ENCODE measurements around the gene HOOK2. TPM values are rescaled to one million over a fixed set of nuclear protein-coding genes. Genes with fewer than 3 reads are reported as not detected.
"Not testable (repeated sequence)": the region's sequence is repeated elsewhere in the genome, so short reads cannot be mapped to it uniquely, and the experiment has no call there.

The HOOK2 gene
- total and polyA plus RNA-seq, 7 experiments from 2014 or later = 4.0 to 37.5 (median 20.1) TPM

GRCh38 chr19:12726988-12727316, 48.4 kb downstream of the HOOK2 start:
- peaks cover 8 to 43% (median 12%) of the 10 kb centered on the region in 3 experiments for H3K36me3 ChIP-seq (ENCODE audit: control insufficient read depth in 2 of 3, insufficient read depth in 3 of 3, low read length in 3 of 3)
- DNase-seq (no peak), ATAC-seq (no peak)
- Mint-ChIP-seq H3K4me1 (peaks cover 16 to 40% (median 33%) of the 10 kb centered on the region in 7 donors), H3K9me3 (peaks cover 0 to 1% (median 0%) of the 10 kb centered on the region in 11 donors), H3K36me3 (peaks cover 0 to 18% (median 11%) of the 10 kb centered on the region in 5 donors), H3K27me3 (peaks cover 0 to 2% (median 0%) of the 10 kb centered on the region in 5 donors), H3K4me3 (no peak overlapping the region), H3K27ac (peak overlapping the region in 1 of 9 donors; percentile 71)
- no peaks in the 10 kb centered on the region for H3K9me3 ChIP-seq (ENCODE audit: control insufficient read depth in 2 of 3, low read length in 3 of 3)
- peaks cover 3 to 12% of the 10 kb centered on the region in 2 donors for H3K4me1 ChIP-seq (ENCODE audit: control insufficient read depth in 2 of 2, insufficient read depth in 2 of 2, low read length in 2 of 2)
- intact Hi-C loops (cut with micrococcal nuclease) = no loop called here
- H3K27me3 ChIP-seq (ENCODE audit: control insufficient read depth in 2 of 2, insufficient read depth in 2 of 2, low read length in 2 of 2) = no peaks in the 10 kb centered on the region
- no peak overlapping the region for H3K4me3 ChIP-seq (ENCODE audit: low read length)
- ChIA-PET POLR2A (interaction anchor here (1.4 kb wide), 1 partner anchor 45 kb away, joined by 4 read pairs; the partner anchor contains the start of gene DHPS), CTCF (interaction anchor here (0.6 kb wide), 1 partner anchor 482 kb away, joined by 3 read pairs; no protein-coding TSS in a partner anchor)
- H3K27ac ChIP-seq (ENCODE audit: low read depth, low read length) = no peak overlapping the region

GRCh38 chr19:12725612-12726011, 49.7 kb downstream of the HOOK2 start:
- H3K27me3 Mint-ChIP-seq; H3K27ac Mint-ChIP-seq; ATAC-seq; H3K27ac ChIP-seq (ENCODE audit: low read depth, low read length); H3K27me3 ChIP-seq (ENCODE audit: control insufficient read depth in 2 of 2, insufficient read depth in 2 of 2, low read length in 2 of 2); H3K9me3 ChIP-seq (ENCODE audit: control insufficient read depth in 2 of 3, low read length in 3 of 3); H3K4me3 ChIP-seq (ENCODE audit: low read length); intact Hi-C loops (cut with micrococcal nuclease); H3K4me3 Mint-ChIP-seq; H3K9me3 Mint-ChIP-seq; DNase-seq: not testable (repeated sequence)
- Histone ChIP-seq H3K36me3 (ENCODE audit: control insufficient read depth in 2 of 3, insufficient read depth in 3 of 3, low read length in 3 of 3) (peaks cover 6 to 31% (median 12%) of the 10 kb centered on the region in 3 experiments), H3K4me1 (ENCODE audit: control insufficient read depth in 2 of 2, insufficient read depth in 2 of 2, low read length in 2 of 2) (peaks cover 9 to 11% of the 10 kb centered on the region in 2 donors)
- POLR2A ChIA-PET = interaction anchor here (0.6 to 1.4 kb wide), 2 partner anchors 10 to 12 kb away, joined by 3 to 4 read pairs; partner anchors contain the start of gene GET3
- peaks cover 24 to 44% (median 36%) of the 10 kb centered on the region in 7 donors for H3K4me1 Mint-ChIP-seq
- peaks cover 0 to 22% (median 10%) of the 10 kb centered on the region in 5 donors for H3K36me3 Mint-ChIP-seq
- CTCF ChIA-PET = interaction anchor here (0.6 kb wide), 1 partner anchor 44 kb away, joined by 4 read pairs; no protein-coding TSS in a partner anchor

DNA sequence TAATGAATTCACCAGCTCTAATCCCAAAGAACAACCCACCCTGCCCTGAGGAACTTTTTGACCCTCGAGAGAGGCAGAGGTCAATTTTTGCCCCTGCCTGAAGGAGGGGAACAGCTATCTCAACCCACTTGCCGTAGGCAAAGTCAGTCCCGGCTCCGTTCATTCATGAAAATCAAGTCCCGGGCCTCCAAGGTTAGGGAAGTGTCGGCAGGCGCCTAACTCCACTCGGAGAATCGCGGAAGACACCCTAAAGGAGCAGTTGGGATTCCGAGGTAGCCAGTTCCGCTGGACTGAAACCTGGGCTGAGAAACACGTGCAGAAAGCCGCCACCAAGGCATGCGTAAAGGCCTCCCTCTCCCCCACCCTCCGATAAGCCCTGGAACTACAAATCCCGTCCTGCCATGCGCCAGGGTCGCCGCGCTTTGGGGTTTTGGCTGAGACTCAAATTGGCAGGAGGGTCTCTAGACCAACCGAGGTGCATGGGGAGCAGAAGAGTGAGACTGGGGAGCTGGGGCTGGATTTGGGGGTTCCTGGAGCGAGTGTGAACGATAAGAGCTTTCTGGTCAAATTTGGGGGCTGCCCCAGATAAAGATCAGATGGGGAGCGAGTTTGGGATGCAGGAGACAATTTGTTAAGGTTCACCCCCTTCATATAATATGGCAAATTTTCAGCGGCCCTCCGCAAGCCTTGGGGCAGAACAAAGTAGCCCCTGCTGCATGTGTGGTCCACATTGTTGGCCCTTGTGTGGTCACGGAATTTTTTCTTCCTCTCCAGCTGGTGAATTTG, 51.5 kb downstream of the HOOK2 start, which contains the start of gene TNPO2:
Gene TNPO2, minus strand, starts transcription at position 292 of the 786 bp plus-strand sequence. CDS start 2,955 bp downstream, outside the sequence.
- Mint-ChIP-seq H3K27me3 (peaks cover 0 to 2% (median 0%) of the 10 kb centered on the region in 5 donors), H3K4me3 (peak within 1 kb of the TSS; percentile 86 to 96 (median 93)), H3K27ac (peak within 1 kb of the TSS; percentile 89 to 97 (median 95)), H3K4me1 (peaks cover 22 to 41% (median 32%) of the 10 kb centered on the region in 7 donors), H3K9me3 (peaks cover 0 to 1% (median 0%) of the 10 kb centered on the region in 11 donors), H3K36me3 (peaks cover 0 to 12% (median 0%) of the 10 kb centered on the region in 5 donors)
- Histone ChIP-seq H3K36me3 (ENCODE audit: control insufficient read depth in 2 of 3, insufficient read depth in 3 of 3, low read length in 3 of 3) (peaks cover 2 to 17% (median 4%) of the 10 kb centered on the region in 3 experiments), H3K27me3 (ENCODE audit: control insufficient read depth in 2 of 2, insufficient read depth in 2 of 2, low read length in 2 of 2) (no peaks in the 10 kb centered on the region), H3K27ac (ENCODE audit: low read depth, low read length) (peak within 1 kb of the TSS; percentile 85), H3K9me3 (ENCODE audit: control insufficient read depth in 2 of 3, low read length in 3 of 3) (no peaks in the 10 kb centered on the region), H3K4me3 (ENCODE audit: low read length) (peak within 1 kb of the TSS; percentile 91), H3K4me1 (ENCODE audit: control insufficient read depth in 2 of 2, insufficient read depth in 2 of 2, low read length in 2 of 2) (peaks cover 11 to 16% of the 10 kb centered on the region in 2 donors)
- intact Hi-C loops (cut with micrococcal nuclease) = loop anchor here (2.0 to 5.0 kb wide), 6 partner anchors 42 to 213 kb away; partner anchors contain the start of genes CALR (in 2 of the 2), DHPS (in 1 of the 2), MAN2B1 (in 1 of the 2) and WDR83 (in 1 of the 2)
- peak; percentile 39 for ATAC-seq
- DNase-seq = peak; percentile 32 to 71 (median 56)
- ChIA-PET POLR2A (interaction anchor here (0.7 to 6.0 kb wide), 10 partner anchors 10 to 208 kb away, joined by 3 to 129 read pairs (median 4); partner anchors contain the start of genes DHPS, FBXW9, GET3 and JUNB), CTCF (interaction anchor here (0.7 to 3.1 kb wide), 5 partner anchors 10 to 961 kb away, joined by 3 to 13 read pairs (median 3); partner anchors contain the start of gene TRIR)

GRCh38 chr19:12723381-12723640, 52.0 kb downstream of the HOOK2 start:
- CTCF ChIA-PET = interaction anchor here (0.7 to 3.1 kb wide), 5 partner anchors 10 to 960 kb away, joined by 3 to 13 read pairs (median 3); partner anchors contain the start of gene TRIR
- Mint-ChIP-seq H3K9me3 (peaks cover 0 to 1% (median 0%) of the 10 kb centered on the region in 11 donors), H3K27me3 (peaks cover 0 to 2% (median 0%) of the 10 kb centered on the region in 5 donors), H3K4me3 (peak overlapping the region; percentile 86 to 96 (median 93)), H3K27ac (peak overlapping the region in 8 of 9 donors; percentile 89 to 97 (median 94)), H3K36me3 (peaks cover 0 to 16% (median 0%) of the 10 kb centered on the region in 5 donors), H3K4me1 (peaks cover 20 to 43% (median 37%) of the 10 kb centered on the region in 7 donors)
- peaks cover 11 to 16% of the 10 kb centered on the region in 2 donors for H3K4me1 ChIP-seq (ENCODE audit: control insufficient read depth in 2 of 2, insufficient read depth in 2 of 2, low read length in 2 of 2)
- peaks cover 0 to 17% (median 3%) of the 10 kb centered on the region in 3 experiments for H3K36me3 ChIP-seq (ENCODE audit: control insufficient read depth in 2 of 3, insufficient read depth in 3 of 3, low read length in 3 of 3)
- no peaks in the 10 kb centered on the region for H3K27me3 ChIP-seq (ENCODE audit: control insufficient read depth in 2 of 2, insufficient read depth in 2 of 2, low read length in 2 of 2)
- ATAC-seq (no peak), DNase-seq (no peak)
- no peaks in the 10 kb centered on the region for H3K9me3 ChIP-seq (ENCODE audit: control insufficient read depth in 2 of 3, low read length in 3 of 3)
- POLR2A ChIA-PET = interaction anchor here (0.6 to 6.0 kb wide), 12 partner anchors 9 to 216 kb away, joined by 3 to 129 read pairs (median 4); partner anchors contain the start of genes DHPS, FBXW9, GET3 and JUNB
- intact Hi-C loops (cut with micrococcal nuclease) = loop anchor here (2.0 to 5.0 kb wide), 6 partner anchors 41 to 214 kb away; partner anchors contain the start of genes CALR (in 2 of the 2), DHPS (in 1 of the 2), MAN2B1 (in 1 of the 2) and WDR83 (in 1 of the 2)
- H3K27ac ChIP-seq (ENCODE audit: low read depth, low read length) = peak overlapping the region; percentile 85
- H3K4me3 ChIP-seq (ENCODE audit: low read length) = peak overlapping the region; percentile 91

- ATAC-seq (peak; percentile 96), DNase-seq (peak; percentile 66 to 97 (median 91))
- Histone ChIP-seq H3K4me3 (ENCODE audit: low read length) (peak overlapping the region; percentile 91), H3K4me1 (ENCODE audit: control insufficient read depth in 2 of 2, insufficient read depth in 2 of 2, low read length in 2 of 2) (peaks cover 11 to 16% of the 10 kb centered on the region in 2 donors), H3K27me3 (ENCODE audit: control insufficient read depth in 2 of 2, insufficient read depth in 2 of 2, low read length in 2 of 2) (no peaks in the 10 kb centered on the region), H3K9me3 (ENCODE audit: control insufficient read depth in 2 of 3, low read length in 3 of 3) (no peaks in the 10 kb centered on the region), H3K27ac (ENCODE audit: low read depth, low read length) (peak overlapping the region; percentile 85), H3K36me3 (ENCODE audit: control insufficient read depth in 2 of 3, insufficient read depth in 3 of 3, low read length in 3 of 3) (peaks cover 0 to 13% (median 3%) of the 10 kb centered on the region in 3 experiments)
- Mint-ChIP-seq H3K27me3 (peaks cover 0 to 2% (median 0%) of the 10 kb centered on the region in 5 donors), H3K9me3 (peaks cover 0 to 1% (median 0%) of the 10 kb centered on the region in 11 donors), H3K27ac (peak overlapping the region; percentile 89 to 97 (median 95)), H3K4me1 (peaks cover 20 to 43% (median 38%) of the 10 kb centered on the region in 7 donors), H3K4me3 (peak overlapping the region; percentile 86 to 96 (median 93)), H3K36me3 (peaks cover 0 to 16% (median 0%) of the 10 kb centered on the region in 5 donors)
- ChIA-PET POLR2A (interaction anchor here (0.6 to 6.0 kb wide), 14 partner anchors 8 to 216 kb away, joined by 3 to 129 read pairs (median 4); partner anchors contain the start of genes DHPS, FBXW9, GET3 and JUNB), CTCF (interaction anchor here (1.0 to 3.1 kb wide), 3 partner anchors 11 to 75 kb away, joined by 3 to 13 read pairs (median 9); partner anchors contain the start of gene TRIR)
- intact Hi-C loops (cut with micrococcal nuclease) = loop anchor here (1.0 to 5.0 kb wide), 9 partner anchors 12 to 215 kb away; partner anchors contain the start of genes CALR (in 2 of the 2), DHPS (in 2 of the 2), FBXW9 (in 2 of the 2) and TRIR (in 2 of the 2)
Observed at GRCh38 chr19:12722566-12723380, 52.6 kb downstream of the HOOK2 start.

Data from naive thymus-derived CD4-positive, alpha-beta T cell (primary cell).